DOHH2 (cell line): ENCODE results near the gene SLC2A9.

Source experiments
- CTCF ChIP-seq: fragments of 200-600 bp; sonication (generic); IDR thresholded peaks from one replicate; pipeline ENCODE4 v1.5.1; 2014; ENCODE audit warnings: antibody characterized with exemption, mild to moderate bottlenecking, low read depth, low read length; ENCODE audit not compliant: poor library complexity, severe bottlenecking
- EZH2phosphoT487 ChIP-seq: fragments of 200-600 bp; sonication (generic); IDR thresholded peaks from 2 replicates; pipeline ENCODE4 v1.6.1; 2017; ENCODE audit warnings: borderline replicate concordance, mild to moderate bottlenecking, antibody characterized with exemption, low read length, moderate library complexity, mixed read lengths

- TF ChIP-seq CTCF = no peak
- no peak for TF ChIP-seq EZH2phosphoT487
Measured at GRCh38 chr4:9923195-9923812, 98.0 kb downstream of the SLC2A9 start.
